Ovary (tissue), 3 donors: ENCODE results near the gene ASPSCR1.

Experiments
- POLR2A ChIP-seq: fragments of 450-650 bp; IDR thresholded peaks from one replicate; pipeline ENCODE4 v1.6.1; 2017; ENCODE audit warnings: antibody characterized with exemption, mild to moderate bottlenecking, moderate library complexity
- TF ChIP-seq, protein P1 (sequence below), 3 donors: fragments of 450-650 bp in 2 of 3; fragments of 200-600 bp in 1 of 3; IDR thresholded peaks; one replicate each; pipeline versions ENCODE4 v1.5.1 to v1.8.0; 2016 to 2022; ENCODE audit warnings: antibody characterized with exemption in 3 of 3, mild to moderate bottlenecking in 1 of 3
- donor health status: DM: no; HTN: no; CAD: no.

- TF ChIP-seq, protein P1, sequence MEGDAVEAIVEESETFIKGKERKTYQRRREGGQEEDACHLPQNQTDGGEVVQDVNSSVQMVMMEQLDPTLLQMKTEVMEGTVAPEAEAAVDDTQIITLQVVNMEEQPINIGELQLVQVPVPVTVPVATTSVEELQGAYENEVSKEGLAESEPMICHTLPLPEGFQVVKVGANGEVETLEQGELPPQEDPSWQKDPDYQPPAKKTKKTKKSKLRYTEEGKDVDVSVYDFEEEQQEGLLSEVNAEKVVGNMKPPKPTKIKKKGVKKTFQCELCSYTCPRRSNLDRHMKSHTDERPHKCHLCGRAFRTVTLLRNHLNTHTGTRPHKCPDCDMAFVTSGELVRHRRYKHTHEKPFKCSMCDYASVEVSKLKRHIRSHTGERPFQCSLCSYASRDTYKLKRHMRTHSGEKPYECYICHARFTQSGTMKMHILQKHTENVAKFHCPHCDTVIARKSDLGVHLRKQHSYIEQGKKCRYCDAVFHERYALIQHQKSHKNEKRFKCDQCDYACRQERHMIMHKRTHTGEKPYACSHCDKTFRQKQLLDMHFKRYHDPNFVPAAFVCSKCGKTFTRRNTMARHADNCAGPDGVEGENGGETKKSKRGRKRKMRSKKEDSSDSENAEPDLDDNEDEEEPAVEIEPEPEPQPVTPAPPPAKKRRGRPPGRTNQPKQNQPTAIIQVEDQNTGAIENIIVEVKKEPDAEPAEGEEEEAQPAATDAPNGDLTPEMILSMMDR (IDR thresholded peaks at IDR 0.05) = no peak
- no peak for TF ChIP-seq POLR2A
Measured at GRCh38 chr17:82023447-82024241, 46.2 kb downstream of the ASPSCR1 start.
